Kidney glomerular epithelial cell (primary cell): Measurements from ENCODE around the gene KRT20.

Experiments used
- DNase-seq: peaks from one replicate; lab custom pipeline; 2025; lab: John Stamatoyannopoulos, UW

Gene KRT20

DNA sequence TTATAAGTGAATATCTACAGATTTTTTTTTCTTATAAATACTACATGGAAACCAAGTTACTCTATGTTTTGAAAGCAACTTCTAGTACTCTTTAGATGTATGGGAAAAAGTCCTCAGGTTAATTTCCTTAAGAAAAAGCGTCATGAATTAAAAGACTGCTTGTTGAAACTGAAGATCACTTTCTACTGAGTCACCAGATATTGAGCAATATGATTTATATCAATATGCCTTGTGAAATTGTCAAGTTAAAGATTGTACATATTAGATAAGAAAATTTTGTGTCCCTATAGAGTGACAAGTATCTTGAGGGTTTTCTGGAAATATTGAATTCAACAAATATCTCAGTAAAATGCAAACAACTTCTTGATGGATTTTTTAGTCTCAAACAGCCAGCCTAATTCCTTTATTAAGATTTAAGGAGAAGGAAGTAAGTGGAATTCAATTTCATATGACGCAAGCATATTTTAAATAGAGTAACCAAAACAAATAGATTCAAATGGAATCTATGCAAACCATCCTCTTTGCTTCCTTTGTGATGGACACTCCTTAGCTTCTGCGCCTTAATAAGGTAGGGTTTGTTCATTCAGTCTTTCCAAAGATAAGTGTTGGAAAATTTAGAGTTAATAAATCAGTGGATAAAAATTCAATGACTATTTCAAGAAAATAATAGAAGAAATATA lies 34.6 kb downstream of the KRT20 start:
- no peak for DNase-seq

- no peak for DNase-seq
Measured at GRCh38 chr17:40849723-40850122, 35.3 kb downstream of the KRT20 start.

DNA sequence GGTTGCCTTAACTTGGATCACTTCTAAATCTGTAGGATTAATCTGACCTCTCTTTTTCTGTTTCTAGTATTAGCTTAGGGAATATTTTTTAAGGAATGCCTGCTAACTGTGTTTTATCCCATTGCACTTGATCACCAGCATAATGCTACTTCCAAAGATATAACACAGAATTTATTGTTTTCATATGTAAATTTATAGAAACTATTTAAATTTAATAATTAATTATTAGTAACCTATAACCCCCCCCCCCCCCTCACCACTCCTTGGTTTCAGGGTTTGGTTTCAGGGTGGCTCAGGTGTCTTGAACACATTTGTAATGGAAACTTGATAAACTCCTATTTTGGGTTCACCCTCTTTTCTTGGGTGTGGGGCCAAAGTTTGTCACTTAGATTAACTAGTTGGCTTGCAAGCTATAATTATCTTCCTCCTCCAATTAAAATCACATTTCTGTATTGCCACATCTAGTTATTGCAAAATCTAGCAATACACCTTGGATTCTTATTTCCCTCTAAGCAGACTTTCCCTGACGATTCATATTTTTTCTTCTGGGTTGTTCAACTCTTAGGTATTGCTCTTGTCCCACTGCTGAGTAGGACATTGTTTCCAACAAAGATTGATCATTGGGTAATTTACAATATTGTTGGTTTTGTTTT lies 36.3 kb downstream of the KRT20 start:
- no peak for DNase-seq

DNA sequence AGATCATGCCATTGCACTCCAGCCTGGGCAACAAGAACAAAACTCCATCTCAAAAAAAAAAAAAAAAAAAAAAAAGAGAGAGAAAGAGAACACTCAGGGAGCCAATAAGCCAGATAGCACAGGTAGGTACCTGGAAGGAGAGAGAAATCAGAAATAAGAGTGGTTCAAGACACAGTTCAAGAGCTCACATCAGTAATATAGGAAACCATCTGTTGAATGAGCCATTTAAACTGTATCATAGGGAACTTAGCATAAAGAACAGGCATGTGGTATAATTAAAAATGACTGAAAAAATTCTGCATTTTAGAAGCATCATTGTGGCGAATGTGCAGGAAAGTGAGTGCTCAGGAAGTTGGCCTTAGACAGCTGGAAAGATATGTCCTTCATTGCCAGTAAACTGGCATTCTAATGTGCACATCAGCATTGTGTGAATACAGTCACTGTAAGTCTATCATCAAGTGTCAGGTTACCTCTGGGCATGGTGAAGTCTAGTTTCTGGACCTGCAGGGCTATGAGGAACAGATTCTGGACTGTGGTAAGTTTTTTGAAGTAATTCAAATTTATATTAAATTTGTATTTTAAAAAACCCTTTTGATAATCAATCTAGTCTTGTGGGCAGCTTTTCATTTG lies 38.4 kb downstream of the KRT20 start:
- no peak for DNase-seq

DNA sequence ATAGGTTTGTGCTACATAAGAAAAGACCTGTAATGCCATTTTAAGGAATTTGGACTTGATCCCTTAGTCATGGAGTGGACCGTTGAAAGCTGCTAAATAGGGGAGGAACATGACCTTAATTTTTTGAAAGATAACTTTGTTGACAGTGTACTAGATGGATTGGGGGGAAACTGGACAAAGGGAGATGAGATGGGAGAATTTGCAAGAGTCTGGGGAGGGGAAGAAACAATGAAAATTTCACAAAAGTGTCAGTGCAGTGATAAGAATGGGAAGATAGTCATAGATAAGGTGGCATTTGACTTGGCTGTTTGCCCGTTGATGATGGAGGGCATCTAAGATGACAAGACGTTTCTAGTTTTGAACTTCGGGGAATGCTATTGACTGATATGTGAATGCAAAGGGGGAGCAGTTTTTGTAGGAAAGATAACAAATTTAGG lies 40.4 kb downstream of the KRT20 start:
- DNase-seq = no peak

GRCh38 chr17:40843242-40843641 lies 41.8 kb downstream of the KRT20 start:
- DNase-seq = no peak

DNA sequence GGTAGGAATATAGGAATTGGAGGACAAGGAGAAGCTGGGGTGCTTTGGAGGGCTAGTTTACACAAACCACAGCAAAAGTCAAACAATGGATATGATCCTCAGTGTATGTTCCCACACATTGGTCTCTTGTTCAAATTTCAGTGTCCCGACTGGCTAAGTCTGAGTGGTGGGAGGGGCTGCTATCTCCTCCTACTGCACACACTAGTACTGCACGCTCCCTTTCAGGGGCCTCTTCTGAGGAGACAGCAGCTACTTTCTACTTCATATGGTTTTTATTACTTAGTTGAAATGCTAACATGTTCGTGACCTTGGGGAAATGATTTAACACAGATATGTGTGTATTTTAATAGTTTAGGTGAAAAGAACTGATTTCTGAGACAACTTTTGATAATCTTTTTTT lies 43.8 kb downstream of the KRT20 start:
- no peak for DNase-seq

- no peak for DNase-seq
Measured at GRCh38 chr17:40839194-40839593, 45.8 kb downstream of the KRT20 start.

- no peak for DNase-seq
Measured at GRCh38 chr17:40836020-40836419, 49.0 kb downstream of the KRT20 start.

GRCh38 chr17:40833882-40834281 lies 51.2 kb downstream of the KRT20 start:
- no peak for DNase-seq

- DNase-seq = no peak
Measured at GRCh38 chr17:40832840-40833239, 52.2 kb downstream of the KRT20 start.

GRCh38 chr17:40830085-40830776 lies 54.8 kb downstream of the KRT20 start:
- DNase-seq = no peak

GRCh38 chr17:40828454-40829044 lies 56.5 kb downstream of the KRT20 start:
- DNase-seq = no peak

DNA sequence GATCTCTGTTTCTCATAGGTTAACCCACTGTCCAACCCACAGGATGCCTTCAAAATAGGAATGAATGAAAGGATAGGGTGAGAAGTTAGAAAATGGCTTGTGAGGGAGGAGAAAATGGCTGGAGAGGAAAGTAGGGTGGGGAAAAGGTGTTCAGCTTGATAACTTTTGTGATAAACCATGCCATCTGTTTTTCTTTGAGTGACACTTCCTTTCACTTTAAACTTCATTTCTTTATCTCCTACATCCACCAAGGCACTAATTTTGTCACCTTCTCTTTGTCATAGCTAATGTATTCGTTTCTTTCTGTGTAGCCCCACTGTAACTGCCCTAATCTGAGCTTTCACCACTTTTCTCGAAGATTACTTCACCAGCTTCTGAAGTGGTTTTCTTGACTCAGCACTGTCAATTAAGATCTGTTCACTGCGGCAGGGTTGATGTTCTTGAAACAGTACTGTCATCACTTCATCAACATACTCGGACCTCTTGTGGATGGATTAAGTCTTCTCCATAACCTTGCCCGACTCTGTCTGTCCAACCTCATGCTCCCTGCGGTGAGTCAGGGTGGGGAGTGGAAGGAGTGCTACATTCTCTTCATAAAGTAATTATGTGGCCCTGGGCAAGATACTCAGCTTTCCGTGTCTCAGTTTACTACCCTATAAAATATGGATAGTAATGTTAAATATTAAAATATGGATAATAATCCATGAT lies 57.1 kb downstream of the KRT20 start:
- no peak for DNase-seq
